B cell (primary cell): ENCODE results near the gene PIH1D1. TPM values are rescaled to one million over a fixed set of nuclear protein-coding genes. Genes with fewer than 3 reads are reported as not detected.

ENCODE experiments used
- ATAC-seq: fragments of 200-7000 bp; cut with Tn5 transposase; one replicate; pipeline ENCODE4 v1.10.0; 2021; ENCODE audit warnings: low read depth, mild to moderate bottlenecking, moderate number of reproducible peaks, moderate library complexity
- CTCF ChIA-PET: fragments of 350-600 bp; sonication (Branson Sonifier 250); formaldehyde crosslinking; loops from one replicate; lab custom pipeline; 2021; ENCODE audit warnings: antibody characterized with exemption, inconsistent platforms; lab: Charles Lee
- POLR2A ChIA-PET: fragments of 350-600 bp; sonication (Branson Sonifier 250); formaldehyde crosslinking; loops from one replicate; lab custom pipeline; 2021; ENCODE audit warnings: antibody characterized with exemption; lab: Charles Lee
- DNase-seq: peaks from one replicate; pipeline ENCODE4 v3.0.0; 2013
- H2AFZ ChIP-seq: 2 replicates; pipeline ENCODE4 v1.6.1; 2012; ENCODE audit warnings: mild to moderate bottlenecking, low read depth, low read length; ENCODE audit not compliant: insufficient read depth, poor library complexity, severe bottlenecking
- H3K27ac ChIP-seq, 2 donors: 1 replicate in 1 of 2; 2 replicates in 1 of 2; pipeline ENCODE4 v1.5.1; 2012 to 2013; ENCODE audit warnings: low read length in 2 of 2, mild to moderate bottlenecking in 2 of 2, moderate library complexity in 1 of 2
- H3K27me3 ChIP-seq, 4 experiments: fragments of 200-600 bp in 1 of 4; sonication (generic) in 1 of 4; replicated peaks in 1 of 4; 1 replicate in 2 of 4; 2 replicates in 2 of 4; pipeline versions ENCODE4 v1.6.1 to v1.7.0; 2013 to 2016; ENCODE audit warnings: low read length in 3 of 4, mild to moderate bottlenecking in 2 of 4, mixed read lengths in 1 of 4, moderate library complexity in 1 of 4; ENCODE audit not compliant: insufficient read depth in 4 of 4, control insufficient read depth in 3 of 4; ENCODE audit errors: control extremely low read depth in 1 of 4
- H3K36me3 ChIP-seq, 2 experiments: replicated peaks in 1 of 2; 1 replicate in 1 of 2; 2 replicates in 1 of 2; pipeline versions ENCODE4 v1.6.1 to v1.7.1; 2013; ENCODE audit warnings: low read length in 1 of 2; ENCODE audit not compliant: insufficient read depth in 2 of 2, control insufficient read depth in 1 of 2; ENCODE audit errors: control extremely low read depth in 1 of 2, extremely low read depth in 1 of 2
- H3K4me1 ChIP-seq, 2 donors: fragments of 200-600 bp in 1 of 2; sonication (generic) in 1 of 2; 1 replicate in 1 of 2; 2 replicates in 1 of 2; pipeline versions ENCODE4 v1.5.1 to v1.6.1; 2013 to 2017; ENCODE audit warnings: low read length in 2 of 2; ENCODE audit not compliant: control insufficient read depth in 2 of 2, insufficient read depth in 2 of 2
- H3K4me2 ChIP-seq: replicated peaks from 2 replicates; pipeline ENCODE3; 2012; ENCODE audit warnings: mild to moderate bottlenecking, low read depth, low read length; ENCODE audit not compliant: poor library complexity, severe bottlenecking
- H3K4me3 ChIP-seq, 5 experiments: fragments of 200-600 bp in 1 of 5; sonication (generic) in 1 of 5; 1 replicate in 3 of 5; 2 replicates in 2 of 5; pipeline versions ENCODE4 v1.5.1 to v1.7.0; 2011 to 2016; ENCODE audit warnings: low read length in 4 of 5, mild to moderate bottlenecking in 4 of 5, low read depth in 2 of 5, control low read depth in 1 of 5, moderate library complexity in 1 of 5; ENCODE audit not compliant: insufficient read depth in 1 of 5; ENCODE audit errors: control extremely low read depth in 1 of 5, extremely low read depth in 1 of 5
- H3K79me2 ChIP-seq: fragments of 200-600 bp; sonication (generic); one replicate; pipeline ENCODE4 v1.6.0; 2016; ENCODE audit warnings: low read length; ENCODE audit not compliant: control insufficient read depth, insufficient read depth
- H3K9ac ChIP-seq: fragments of 200-600 bp; sonication (generic); 2 replicates; pipeline ENCODE4 v1.6.1; 2017; ENCODE audit warnings: mild to moderate bottlenecking, low read length, moderate library complexity
- H3K9me3 ChIP-seq, 3 donors: one replicate each; pipeline versions ENCODE4 v1.6.1 to v1.7.1; 2013; ENCODE audit warnings: low read length in 2 of 3; ENCODE audit not compliant: control insufficient read depth in 2 of 3, insufficient read depth in 1 of 3; ENCODE audit errors: control extremely low read depth in 1 of 3
- H4K20me1 ChIP-seq: 2 replicates; pipeline ENCODE4 v1.6.0; 2012; ENCODE audit warnings: mild to moderate bottlenecking, low read length; ENCODE audit not compliant: insufficient read depth, control insufficient read depth, poor library complexity, severe bottlenecking
- H3K27ac Mint-ChIP-seq: one replicate; pipeline ENCODE4 v1.8.0; 2021; ENCODE audit warnings: mixed read lengths
- H3K27me3 Mint-ChIP-seq: one replicate; pipeline ENCODE4 v1.8.0; 2021; ENCODE audit warnings: mixed read lengths
- H3K4me1 Mint-ChIP-seq: one replicate; pipeline ENCODE4 v1.8.0; 2021; ENCODE audit warnings: mixed read lengths
- H3K4me3 Mint-ChIP-seq: one replicate; pipeline ENCODE4 v1.8.0; 2021; ENCODE audit warnings: mixed read lengths
- H3K9me3 Mint-ChIP-seq: one replicate; pipeline ENCODE4 v1.8.0; 2022; ENCODE audit warnings: mixed read lengths; ENCODE audit not compliant: insufficient read depth
- EZH2 ChIP-seq: IDR thresholded peaks from 2 replicates; pipeline ENCODE4 v1.6.1; 2012; ENCODE audit warnings: borderline replicate concordance, low read depth, mild to moderate bottlenecking, moderate library complexity, low read length; ENCODE audit not compliant: insufficient read depth, poor library complexity, severe bottlenecking
- WGBS: methylation state at CpG from one replicate; pipeline ENCODE4 v1.1.5; 2013; ENCODE audit warnings: missing lambda C conversion rate; ENCODE audit not compliant: insufficient coverage; 5-methylcytosine and 5-hydroxymethylcytosine counted together
- intact Hi-C: fragments of 100-400 bp; cut with micrococcal nuclease; formaldehyde crosslinking; loops from one replicate; pipeline ENCODE4 v1.10.0; 2022
- polyA plus RNA-seq: library from polyadenylated mRNA; depleted of rRNA; stranded (reverse); fragments of >200 nt; gene quantifications from 2 replicates; pipeline ENCODE4 v1.2.3, GENCODE V29; 2012
- total RNA-seq, 2 donors: library from RNA; stranded (reverse); fragments of 120-200 nt in 1 of 2; gene quantifications; 1 replicate in 1 of 2; 2 replicates in 1 of 2; pipeline versions ENCODE4 v1.2.3 to v1.2.4, GENCODE V29; 2013 to 2022
- TF ChIP-seq, protein P1 (sequence below): fragments of 200-600 bp; IDR thresholded peaks from one replicate; pipeline ENCODE4 v1.8.0; 2022; ENCODE audit warnings: antibody characterized with exemption, mild to moderate bottlenecking

PIH1D1 gene
- total and polyA plus RNA-seq, 2 donors (not counting 1 experiment from before 2014, with no cell fraction given) = 158 to 184 TPM

DNA sequence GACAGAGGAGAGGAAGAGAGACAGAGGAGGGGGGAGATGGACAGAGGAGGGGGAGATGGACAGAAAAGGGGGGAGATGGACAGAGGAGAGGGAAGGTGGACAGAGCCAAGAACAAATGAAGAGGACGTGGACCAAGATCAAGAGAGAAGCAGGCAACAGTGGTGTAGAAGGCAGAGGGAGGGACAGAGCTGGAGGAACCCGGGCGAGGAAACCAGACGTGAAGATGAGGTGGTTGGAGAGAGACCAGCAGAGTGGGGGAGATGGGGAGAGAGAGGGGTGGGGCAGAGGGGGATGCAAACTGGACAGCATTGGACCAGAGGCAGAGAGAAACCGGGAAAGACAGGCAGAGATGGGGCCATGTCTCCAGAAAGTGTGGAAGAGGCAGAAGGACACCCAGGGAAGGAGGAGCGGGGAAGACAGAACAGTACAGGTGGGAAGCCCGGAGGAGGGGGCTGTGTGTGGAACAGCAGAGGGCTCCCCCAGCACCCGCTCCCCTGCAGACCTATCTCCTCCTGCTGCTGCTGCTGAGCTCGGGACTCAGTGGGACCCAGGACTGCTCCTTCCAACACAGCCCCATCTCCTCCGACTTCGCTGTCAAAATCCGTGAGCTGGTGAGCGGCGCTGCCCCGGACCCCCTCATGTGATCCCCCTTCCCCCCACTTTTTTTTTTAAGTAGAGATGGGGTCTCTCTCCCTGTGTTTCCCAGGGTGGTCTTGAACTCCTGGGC lies 23.7 kb upstream of the PIH1D1 start:
- WGBS = 74% methylated on average over 7 of the region's 15 CpGs
- H3K4me1 Mint-ChIP-seq = peaks cover 48% of the 10 kb centered on the region

More for the DNA sequence above, 23.7 kb upstream of the PIH1D1 start:
- no peaks in the 10 kb centered on the region for H3K27me3 ChIP-seq
- peak; percentile 18 for DNase-seq
- TF ChIP-seq, protein P1, sequence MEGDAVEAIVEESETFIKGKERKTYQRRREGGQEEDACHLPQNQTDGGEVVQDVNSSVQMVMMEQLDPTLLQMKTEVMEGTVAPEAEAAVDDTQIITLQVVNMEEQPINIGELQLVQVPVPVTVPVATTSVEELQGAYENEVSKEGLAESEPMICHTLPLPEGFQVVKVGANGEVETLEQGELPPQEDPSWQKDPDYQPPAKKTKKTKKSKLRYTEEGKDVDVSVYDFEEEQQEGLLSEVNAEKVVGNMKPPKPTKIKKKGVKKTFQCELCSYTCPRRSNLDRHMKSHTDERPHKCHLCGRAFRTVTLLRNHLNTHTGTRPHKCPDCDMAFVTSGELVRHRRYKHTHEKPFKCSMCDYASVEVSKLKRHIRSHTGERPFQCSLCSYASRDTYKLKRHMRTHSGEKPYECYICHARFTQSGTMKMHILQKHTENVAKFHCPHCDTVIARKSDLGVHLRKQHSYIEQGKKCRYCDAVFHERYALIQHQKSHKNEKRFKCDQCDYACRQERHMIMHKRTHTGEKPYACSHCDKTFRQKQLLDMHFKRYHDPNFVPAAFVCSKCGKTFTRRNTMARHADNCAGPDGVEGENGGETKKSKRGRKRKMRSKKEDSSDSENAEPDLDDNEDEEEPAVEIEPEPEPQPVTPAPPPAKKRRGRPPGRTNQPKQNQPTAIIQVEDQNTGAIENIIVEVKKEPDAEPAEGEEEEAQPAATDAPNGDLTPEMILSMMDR = no peak
- no peak for TF ChIP-seq EZH2
- peak overlapping the region; percentile 75 for H3K27ac Mint-ChIP-seq
- intact Hi-C loops = loop anchor here (10.0 kb wide), 1 partner anchor 841 kb away; the partner anchor contains the start of gene DBP
- no peaks in the 10 kb centered on the region for H4K20me1 ChIP-seq
- peaks cover 29% of the 10 kb centered on the region for H3K79me2 ChIP-seq
- peaks cover 0 to 6% of the 10 kb centered on the region in 2 experiments for H3K36me3 ChIP-seq
- H3K9me3 Mint-ChIP-seq = no peaks in the 10 kb centered on the region
- peaks cover 35 to 60% of the 10 kb centered on the region in 2 donors for H3K4me1 ChIP-seq
- POLR2A ChIA-PET = interaction anchor here (0.5 to 0.7 kb wide), 3 partner anchors 15 to 33 kb away, joined by 3 to 7 read pairs (median 3); no protein-coding TSS in a partner anchor
- H3K27me3 Mint-ChIP-seq = no peaks in the 10 kb centered on the region
- H3K27ac ChIP-seq = peak overlapping the region in 1 of 2 donors; percentile 81
- CTCF ChIA-PET = interaction anchor here (0.9 to 2.1 kb wide), 7 partner anchors 59 to 254 kb away, joined by 3 to 13 read pairs (median 4); no protein-coding TSS in a partner anchor
- H3K9me3 ChIP-seq = no peaks in the 10 kb centered on the region
- H2AFZ ChIP-seq = peak overlapping the region; percentile 86
- peak overlapping the region; percentile 93 for H3K4me3 Mint-ChIP-seq
- no peak overlapping the region for H3K4me3 ChIP-seq
- H3K4me2 ChIP-seq = peak overlapping the region; percentile 97
- peak overlapping the region; percentile 90 for H3K9ac ChIP-seq
- ATAC-seq = no peak
